ENCODE measurements around the gene NPSR1. TPM values are rescaled to one million over a fixed set of nuclear protein-coding genes. Genes with fewer than 3 reads are reported as not detected.

Gene NPSR1
- total RNA-seq, 1 experiment from 2014 or later = not detected

DNA sequence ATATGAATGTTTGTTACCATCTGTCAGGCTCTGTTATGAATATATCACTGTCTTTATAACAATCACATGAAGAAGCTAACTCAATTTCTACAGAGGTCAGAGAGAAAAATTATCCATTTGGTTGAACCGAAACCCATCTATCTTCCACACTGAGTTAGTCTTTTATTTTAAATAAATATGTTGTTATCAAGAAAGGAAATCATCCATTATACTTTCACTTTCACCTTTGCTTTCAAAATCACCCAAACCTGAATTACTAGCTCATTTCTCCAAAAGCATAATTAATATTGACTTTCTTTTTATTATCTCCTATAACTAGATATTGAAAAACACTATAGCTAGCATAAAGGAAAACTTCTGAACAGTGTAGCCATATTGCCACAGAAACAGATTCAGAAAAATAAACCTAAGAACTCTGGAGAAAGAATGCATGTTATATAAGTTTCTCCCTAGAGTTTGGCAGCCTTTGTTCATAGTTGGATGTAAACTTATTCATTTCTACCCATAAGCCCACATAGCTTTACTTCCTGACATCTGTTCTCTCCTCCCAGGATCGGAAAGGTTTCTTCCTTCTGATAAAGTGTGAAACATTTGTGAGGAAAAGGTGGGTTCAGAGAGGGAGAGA, 66.0 kb downstream of the NPSR1 start:
- TF ChIP-seq, protein P1, sequence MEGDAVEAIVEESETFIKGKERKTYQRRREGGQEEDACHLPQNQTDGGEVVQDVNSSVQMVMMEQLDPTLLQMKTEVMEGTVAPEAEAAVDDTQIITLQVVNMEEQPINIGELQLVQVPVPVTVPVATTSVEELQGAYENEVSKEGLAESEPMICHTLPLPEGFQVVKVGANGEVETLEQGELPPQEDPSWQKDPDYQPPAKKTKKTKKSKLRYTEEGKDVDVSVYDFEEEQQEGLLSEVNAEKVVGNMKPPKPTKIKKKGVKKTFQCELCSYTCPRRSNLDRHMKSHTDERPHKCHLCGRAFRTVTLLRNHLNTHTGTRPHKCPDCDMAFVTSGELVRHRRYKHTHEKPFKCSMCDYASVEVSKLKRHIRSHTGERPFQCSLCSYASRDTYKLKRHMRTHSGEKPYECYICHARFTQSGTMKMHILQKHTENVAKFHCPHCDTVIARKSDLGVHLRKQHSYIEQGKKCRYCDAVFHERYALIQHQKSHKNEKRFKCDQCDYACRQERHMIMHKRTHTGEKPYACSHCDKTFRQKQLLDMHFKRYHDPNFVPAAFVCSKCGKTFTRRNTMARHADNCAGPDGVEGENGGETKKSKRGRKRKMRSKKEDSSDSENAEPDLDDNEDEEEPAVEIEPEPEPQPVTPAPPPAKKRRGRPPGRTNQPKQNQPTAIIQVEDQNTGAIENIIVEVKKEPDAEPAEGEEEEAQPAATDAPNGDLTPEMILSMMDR (conservative IDR thresholded peaks at IDR 0.05) = no peak
- no peak overlapping the region for H2BK20ac ChIP-seq (ENCODE audit: low read depth, low read length, poor library complexity, severe bottlenecking)
- H3K4me3 Mint-ChIP-seq = no peak overlapping the region

More for the DNA sequence above, 66.0 kb downstream of the NPSR1 start:
- no peak overlapping the region for H3K4ac ChIP-seq (ENCODE audit: low read depth, low read length)
- no peak overlapping the region for H3K27ac ChIP-seq (ENCODE audit: insufficient read length, low read depth, low read length)
- no peak overlapping the region for H4K91ac ChIP-seq (ENCODE audit: insufficient read length, low read depth, low read length)
- Mint-ChIP-seq H3K9me3 (no peaks in the 10 kb centered on the region), H3K27ac (no peak overlapping the region), H3K4me1 (peaks cover 0 to 3% of the 10 kb centered on the region in 2 experiments; a peak in 2 of 4 replicates), H3K36me3 (ENCODE audit: insufficient read depth in 1 of 3, low read depth in 3 of 3) (no peaks in the 10 kb centered on the region), H3K27me3 (ENCODE audit: low read depth) (no peaks in the 10 kb centered on the region)
- H2BK12ac ChIP-seq (ENCODE audit: insufficient read length, low read depth, low read length) = no peak overlapping the region
- H3K23me2 ChIP-seq (ENCODE audit: insufficient read length, low read depth, low read length, poor library complexity, severe bottlenecking) = no peaks in the 10 kb centered on the region
- H2BK120ac ChIP-seq (ENCODE audit: low read depth, low read length, poor library complexity, severe bottlenecking) = no peak overlapping the region
- no peaks in the 10 kb centered on the region for H3K79me1 ChIP-seq (ENCODE audit: insufficient read depth, low read depth, low read length, poor library complexity, severe bottlenecking)
- no peak overlapping the region for H3K56ac ChIP-seq (ENCODE audit: insufficient read length, low read depth, low read length)
- DNase-seq = no peak
- H2AFZ ChIP-seq (ENCODE audit: low read length) = no peak overlapping the region
- no peak overlapping the region for H3T11ph ChIP-seq (ENCODE audit: low read length)
- no peaks in the 10 kb centered on the region; the same call in 1 of the 2 replicates for H3K4me1 ChIP-seq (ENCODE audit: insufficient read depth, low read length)
- H4K5ac ChIP-seq (ENCODE audit: insufficient read length, low read depth, low read length) = no peak overlapping the region
- no peak overlapping the region for H3K23ac ChIP-seq (ENCODE audit: insufficient read length, low read depth, low read length)
- WGBS (ENCODE audit: extremely low coverage, insufficient read length, low lambda C conversion rate) = no CpG with 5 or more reads among the region's 2 CpGs
- H3K9ac ChIP-seq (ENCODE audit: extremely low read depth, insufficient read length, low read length) = no peak overlapping the region
- H3K18ac ChIP-seq (ENCODE audit: insufficient read length, low read depth, low read length) = no peak overlapping the region
- H2AK5ac ChIP-seq (ENCODE audit: insufficient read length, low read length) = no peak overlapping the region
- no peaks in the 10 kb centered on the region for H3K9me3 ChIP-seq (ENCODE audit: control insufficient read depth, low read depth, low read length)
- no peak overlapping the region for H2BK15ac ChIP-seq (ENCODE audit: low read depth, low read length)
- no peaks in the 10 kb centered on the region for H3K79me2 ChIP-seq (ENCODE audit: insufficient read depth, low read length)
- no peaks in the 10 kb centered on the region for H4K20me1 ChIP-seq (ENCODE audit: control insufficient read depth, insufficient read depth, insufficient read length)
- no peak overlapping the region for H3K14ac ChIP-seq (ENCODE audit: insufficient read depth, low read length)
- no peak overlapping the region for H4K8ac ChIP-seq (replicated peaks; ENCODE audit: insufficient read length, low read depth, low read length)
- no peak overlapping the region for H3K4me2 ChIP-seq (ENCODE audit: insufficient read depth, insufficient read length, low read length)
- no peak overlapping the region for H2BK5ac ChIP-seq (ENCODE audit: insufficient read length, low read length)
- H3K27me3 ChIP-seq (ENCODE audit: insufficient read depth, low read length) = no peaks in the 10 kb centered on the region
